GM06990 (cell line): ENCODE results near the gene ASIC3.

Source experiments
- DNase-seq: peaks from one replicate; pipeline ENCODE4 v3.0.0-alpha.2; 2011; ENCODE audit not compliant: insufficient read length; ENCODE audit errors: extremely low read depth
- H3K27me3 ChIP-seq: replicated peaks from 2 replicates; pipeline ENCODE4 v1.6.0; 2011; ENCODE audit warnings: low read length; ENCODE audit not compliant: control insufficient read depth, insufficient read depth
- H3K36me3 ChIP-seq: 2 replicates; pipeline ENCODE4 v1.5.1; 2011; ENCODE audit warnings: low read length; ENCODE audit not compliant: control insufficient read depth, insufficient read depth
- H3K4me3 ChIP-seq: replicated peaks from 2 replicates; pipeline ENCODE4 v1.5.1; 2011; ENCODE audit warnings: low read depth, mild to moderate bottlenecking, control low read depth, low read length
- CTCF ChIP-seq: IDR thresholded peaks from 2 replicates; pipeline ENCODE4 v1.5.1; 2011; ENCODE audit warnings: low read length, control low read depth, mild to moderate bottlenecking, inconsistent platforms; ENCODE audit not compliant: insufficient read depth, poor library complexity, severe bottlenecking

The ASIC3 gene

GRCh38 chr7:151032936-151033863 lies 15.1 kb upstream of the ASIC3 start:
- Histone ChIP-seq H3K4me3 (no peak overlapping the region), H3K27me3 (no peaks in the 10 kb centered on the region), H3K36me3 (peaks cover 18% of the 10 kb centered on the region)
- peak; percentile 1 for TF ChIP-seq CTCF
- DNase-seq, result no peak

GRCh38 chr7:151033864-151034249 lies 14.5 kb upstream of the ASIC3 start:
- H3K27me3 ChIP-seq, result no peaks in the 10 kb centered on the region
- peaks cover 18% of the 10 kb centered on the region for H3K36me3 ChIP-seq
- no peak for DNase-seq
- no peak overlapping the region for H3K4me3 ChIP-seq
- TF ChIP-seq CTCF, result no peak

GRCh38 chr7:151034312-151035025 lies 13.9 kb upstream of the ASIC3 start:
- no peak for TF ChIP-seq CTCF
- Histone ChIP-seq H3K36me3 (peaks cover 18% of the 10 kb centered on the region), H3K27me3 (no peaks in the 10 kb centered on the region), H3K4me3 (no peak overlapping the region)
- no peak for DNase-seq

- H3K27me3 ChIP-seq, result no peaks in the 10 kb centered on the region
- peaks cover 18% of the 10 kb centered on the region for H3K36me3 ChIP-seq
- no peak for TF ChIP-seq CTCF
- H3K4me3 ChIP-seq, result no peak overlapping the region
- DNase-seq, result no peak
Measured at GRCh38 chr7:151035026-151035717, 13.2 kb upstream of the ASIC3 start.

GRCh38 chr7:151035902-151036301 lies 12.4 kb upstream of the ASIC3 start:
- TF ChIP-seq CTCF, result no peak
- H3K27me3 ChIP-seq, result no peaks in the 10 kb centered on the region
- DNase-seq, result no peak
- H3K36me3 ChIP-seq, result peaks cover 18% of the 10 kb centered on the region
- H3K4me3 ChIP-seq, result no peak overlapping the region
